GM12878 (cell line): ENCODE data around the gene UNC119. TPM values are rescaled to one million over a fixed set of nuclear protein-coding genes. Genes with fewer than 3 reads are reported as not detected.

Experiments
- ATAC-seq: fragments of 200-7000 bp; cut with Tn5 transposase; 3 replicates; pipeline ENCODE4 v1.9.1; 2020; ENCODE audit warnings: mild to moderate bottlenecking, moderate library complexity
- BruUV-seq: library from RNA; stranded (reverse); fragments of 400-500 nt; replicated peaks from 2 replicates; lab custom pipeline; 2021; lab: Mats Ljungman, UMichigan
- CTCF ChIA-PET: fragments of 300-600 bp; sonication (Branson Sonifier 250); formaldehyde crosslinking; extraction: SDS; loops from one replicate; lab custom pipeline; 2021; ENCODE audit warnings: inconsistent platforms; lab: Yijun Ruan, JAX
- POLR2A ChIA-PET: fragments of 350-600 bp; formaldehyde crosslinking; extraction: SDS; loops from one replicate; lab custom pipeline; 2021; ENCODE audit warnings: inconsistent platforms; lab: Charles Lee
- RAD21 ChIA-PET: fragments of 300-600 bp; sonication (Branson Sonifier 250); formaldehyde crosslinking; loops from one replicate; lab custom pipeline; 2023; ENCODE audit warnings: antibody characterized with exemption; ENCODE audit not compliant: unreplicated experiment; lab: Charles Lee
- SMC1A ChIA-PET: fragments of 300-600 bp; sonication (Branson Sonifier 250); formaldehyde crosslinking; loops from one replicate; lab custom pipeline; 2023; ENCODE audit not compliant: unreplicated experiment, uncharacterized antibody; lab: Charles Lee
- DNase-seq: peaks from one replicate; pipeline ENCODE4 v3.0.0-alpha.2; 2011; ENCODE audit warnings: low read depth, low spot score
- FAIRE-seq: peaks from 3 replicates; lab custom pipeline; 2011; peaks lifted over from hg19 to GRCh38; lab: Jason Lieb, UNC
- H2AFZ ChIP-seq: 2 replicates; pipeline ENCODE4 v1.6.0; 2011; ENCODE audit warnings: low read depth, low read length, control low read depth; ENCODE audit not compliant: control insufficient read depth
- H3K27ac ChIP-seq: 2 replicates; pipeline ENCODE4 v1.5.1; 2011; ENCODE audit warnings: control low read depth; ENCODE audit not compliant: control insufficient read depth, insufficient read depth
- H3K27me3 ChIP-seq, 2 experiments: replicated peaks in 1 of 2; 2 replicates each; pipeline versions ENCODE4 v1.6.0 to v1.6.1; 2011; ENCODE audit warnings: low read length in 1 of 2; ENCODE audit not compliant: control insufficient read depth in 2 of 2, insufficient read depth in 2 of 2
- H3K36me3 ChIP-seq, 2 experiments: 2 replicates each; pipeline ENCODE4 v1.5.1; 2011; ENCODE audit warnings: low read length in 1 of 2; ENCODE audit not compliant: control insufficient read depth in 2 of 2, insufficient read depth in 2 of 2
- H3K4me1 ChIP-seq: 2 replicates; pipeline ENCODE4 v1.6.1; 2011; ENCODE audit warnings: mild to moderate bottlenecking, low read length, moderate library complexity, mixed read lengths; ENCODE audit not compliant: control insufficient read depth, insufficient read depth
- H3K4me2 ChIP-seq: 2 replicates; pipeline ENCODE4 v1.6.0; 2011; ENCODE audit warnings: control low read depth; ENCODE audit not compliant: control insufficient read depth, insufficient read depth
- H3K4me3 ChIP-seq: fragments of 200-600 bp; sonication (generic); 2 replicates; pipeline ENCODE4 v1.5.1; 2016
- H3K79me2 ChIP-seq: 2 replicates; pipeline ENCODE4 v1.6.0; 2011; ENCODE audit warnings: low read length; ENCODE audit not compliant: control insufficient read depth, insufficient read depth
- H3K9ac ChIP-seq: 2 replicates; pipeline ENCODE4 v1.8.0; 2011; ENCODE audit warnings: low read length, control low read depth, mixed read lengths; ENCODE audit not compliant: control insufficient read depth, insufficient read depth
- H3K9me3 ChIP-seq: replicated peaks from 3 replicates; pipeline ENCODE4 v1.5.1; 2011; ENCODE audit warnings: mild to moderate bottlenecking, low read length; ENCODE audit not compliant: control insufficient read depth, insufficient read depth
- H4K20me1 ChIP-seq: 2 replicates; pipeline ENCODE4 v1.6.0; 2011; ENCODE audit not compliant: control insufficient read depth, insufficient read depth
- HDAC2 ChIP-seq: fragments of 200-600 bp; sonication (generic); IDR thresholded peaks from 2 replicates; pipeline ENCODE4 v1.6.1; 2017
- HDAC6 ChIP-seq: fragments of 200-600 bp; sonication (generic); IDR thresholded peaks from one replicate; pipeline ENCODE4 v1.8.0; 2017; ENCODE audit warnings: antibody characterized with exemption; ENCODE audit not compliant: unreplicated experiment
- JUND ChIP-seq: IDR thresholded peaks from 2 replicates; pipeline ENCODE4 v1.6.1; 2012; ENCODE audit warnings: low read depth, mild to moderate bottlenecking, low read length, improper control_type of control experiment, moderate library complexity
- KDM1A ChIP-seq: fragments of 200-600 bp; sonication (generic); IDR thresholded peaks from 2 replicates; pipeline ENCODE4 v1.6.1; 2016; ENCODE audit warnings: borderline replicate concordance
- MXI1 ChIP-seq: fragments of 150-350 bp; IDR thresholded peaks from 2 replicates; pipeline ENCODE4 v1.6.1; 2011; ENCODE audit warnings: low read depth, mild to moderate bottlenecking, inconsistent platforms, low read length, improper control_type of control experiment
- PAX8 ChIP-seq: fragments of 450-650 bp; IDR thresholded peaks from 2 replicates; pipeline ENCODE4 v1.6.1; 2017; ENCODE audit warnings: mild to moderate bottlenecking, moderate library complexity
- RB1 ChIP-seq: fragments of 450-650 bp; formaldehyde crosslinking; IDR thresholded peaks from 2 replicates; pipeline ENCODE4 v1.6.1; 2017; ENCODE audit warnings: mild to moderate bottlenecking, borderline replicate concordance
- SMAD5 ChIP-seq: IDR thresholded peaks from 2 replicates; pipeline ENCODE4 v1.6.1; 2016; ENCODE audit warnings: antibody characterized with exemption, low read depth
- TCF7 ChIP-seq: IDR thresholded peaks from 2 replicates; pipeline ENCODE4 v1.6.1; 2014; ENCODE audit warnings: antibody characterized with exemption, borderline replicate concordance
- WGBS: methylation state at CpG from one replicate; pipeline ENCODE4 v1.1.6; 2016; ENCODE audit warnings: low lambda C conversion rate; ENCODE audit not compliant: insufficient replicate concordance, insufficient coverage; ENCODE audit errors: missing lambda C conversion rate; 5-methylcytosine and 5-hydroxymethylcytosine counted together
- in situ Hi-C: fragments of 300-500 bp; cut with MboI; formaldehyde crosslinking; loops from 9 replicates; pipeline ENCODE4 v1.14.3; 2018; ENCODE audit warnings: mixed read lengths
- intact Hi-C: fragments of 100-400 bp; cut with micrococcal nuclease; formaldehyde crosslinking; loops from one replicate; pipeline ENCODE4 v1.14.2; 2022; ENCODE audit not compliant: unreplicated experiment
- polyA plus RNA-seq, 11 experiments: library from polyadenylated mRNA; depleted of rRNA in 4 of 11; unstranded in 6 of 11; stranded (reverse) in 5 of 11; fragments of >200 nt; fragmentation: Nextera tagmentation in 4 of 11; fragmentation: Illumina TruSeq in 1 of 11; extraction: Ambion mirVana in 4 of 11; extraction: Trizol in 1 of 11; gene quantifications; 1 replicate in 1 of 11; 2 replicates in 10 of 11; pipeline versions ENCODE4 v1.2.1 to v1.2.3, GENCODE V29; 2011 to 2016; ENCODE audit warnings: inconsistent platforms in 2 of 11, missing spikeins in 2 of 11, low read depth in 1 of 11
- total RNA-seq, 4 experiments: library from RNA; depleted of rRNA in 3 of 4; stranded (reverse); fragments of >200 nt in 3 of 4; fragmentation: Illumina TruSeq in 1 of 4; extraction: Trizol in 1 of 4; gene quantifications; 2 replicates each; pipeline versions ENCODE4 v1.2.1 to v1.2.3, GENCODE V29; 2013 to 2021
- TF ChIP-seq, protein P1 (sequence below): fragments of 450-650 bp; IDR thresholded peaks from 2 replicates; pipeline ENCODE4 v1.6.1; 2018; ENCODE audit warnings: borderline replicate concordance, mild to moderate bottlenecking; ENCODE audit not compliant: partially characterized antibody
- TF ChIP-seq, protein P2 (sequence below): IDR thresholded peaks from 2 replicates; pipeline ENCODE4 v1.6.1; 2012; ENCODE audit warnings: improper control_type of control experiment, low read depth, low read length; ENCODE audit not compliant: insufficient replicate concordance

The UNC119 gene
- total and polyA plus RNA-seq, 10 of the 15 experiments (the other 5 are each of a cell fraction or from before 2014, with no cell fraction given): 2.7 to 436 (median 57.8) TPM

GRCh38 chr17:28503420-28503819, 49.0 kb downstream of the UNC119 start:
- DNase-seq (no peak), FAIRE-seq (no peak), ATAC-seq (no peak)
- Histone ChIP-seq H3K4me2 (no peak overlapping the region), H3K9me3 (no peaks in the 10 kb centered on the region), H3K36me3 (no peaks in the 10 kb centered on the region), H2AFZ (no peak overlapping the region), H3K9ac (no peak overlapping the region), H4K20me1 (no peaks in the 10 kb centered on the region), H3K27ac (no peak overlapping the region), H3K4me3 (no peak overlapping the region), H3K79me2 (peaks cover 6% of the 10 kb centered on the region), H3K27me3 (no peaks in the 10 kb centered on the region), H3K4me1 (peaks cover 41% of the 10 kb centered on the region)
- RAD21 ChIA-PET: interaction anchor here (0.7 to 1.8 kb wide), 4 partner anchors 8 to 143 kb away, joined by 3 to 6 read pairs (median 3); no protein-coding TSS in a partner anchor
- intact Hi-C loops (no loop called here), in situ Hi-C loops (no loop called here)
- WGBS: 96% methylated on average over 3 of the region's 3 CpGs
- POLR2A ChIA-PET: interaction anchor here (0.6 to 5.8 kb wide), 11 partner anchors 9 to 175 kb away, joined by 3 to 48 read pairs (median 4); partner anchors contain the start of genes ALDOC, PIGS and UNC119
- SMC1A ChIA-PET: interaction anchor here (0.9 to 7.7 kb wide), 7 partner anchors 9 to 65 kb away, joined by 3 to 53 read pairs (median 6); no protein-coding TSS in a partner anchor
- CTCF ChIA-PET: interaction anchor here (0.7 to 16.1 kb wide), 6 partner anchors 8 to 158 kb away, joined by 3 to 316 read pairs (median 4); partner anchors contain the start of genes SDF2, SUPT6H and UNC119
- BruUV-seq: no TSS peak
- TF ChIP-seq KDM1A (no peak), HDAC2 (no peak), SMAD5 (no peak), HDAC6 (no peak), PAX8 (no peak), RB1 (no peak), MXI1 (no peak), JUND (no peak), TCF7 (no peak)
- TF ChIP-seq, protein P1, sequence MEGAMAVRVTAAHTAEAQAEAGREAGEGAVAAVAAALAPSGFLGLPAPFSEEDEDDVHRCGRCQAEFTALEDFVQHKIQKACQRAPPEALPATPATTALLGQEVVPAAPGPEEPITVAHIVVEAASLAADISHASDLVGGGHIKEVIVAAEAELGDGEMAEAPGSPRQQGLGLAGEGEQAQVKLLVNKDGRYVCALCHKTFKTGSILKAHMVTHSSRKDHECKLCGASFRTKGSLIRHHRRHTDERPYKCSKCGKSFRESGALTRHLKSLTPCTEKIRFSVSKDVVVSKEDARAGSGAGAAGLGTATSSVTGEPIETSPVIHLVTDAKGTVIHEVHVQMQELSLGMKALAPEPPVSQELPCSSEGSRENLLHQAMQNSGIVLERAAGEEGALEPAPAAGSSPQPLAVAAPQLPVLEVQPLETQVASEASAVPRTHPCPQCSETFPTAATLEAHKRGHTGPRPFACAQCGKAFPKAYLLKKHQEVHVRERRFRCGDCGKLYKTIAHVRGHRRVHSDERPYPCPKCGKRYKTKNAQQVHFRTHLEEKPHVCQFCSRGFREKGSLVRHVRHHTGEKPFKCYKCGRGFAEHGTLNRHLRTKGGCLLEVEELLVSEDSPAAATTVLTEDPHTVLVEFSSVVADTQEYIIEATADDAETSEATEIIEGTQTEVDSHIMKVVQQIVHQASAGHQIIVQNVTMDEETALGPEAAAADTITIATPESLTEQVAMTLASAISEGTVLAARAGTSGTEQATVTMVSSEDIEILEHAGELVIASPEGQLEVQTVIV: no peak
- TF ChIP-seq, protein P2, sequence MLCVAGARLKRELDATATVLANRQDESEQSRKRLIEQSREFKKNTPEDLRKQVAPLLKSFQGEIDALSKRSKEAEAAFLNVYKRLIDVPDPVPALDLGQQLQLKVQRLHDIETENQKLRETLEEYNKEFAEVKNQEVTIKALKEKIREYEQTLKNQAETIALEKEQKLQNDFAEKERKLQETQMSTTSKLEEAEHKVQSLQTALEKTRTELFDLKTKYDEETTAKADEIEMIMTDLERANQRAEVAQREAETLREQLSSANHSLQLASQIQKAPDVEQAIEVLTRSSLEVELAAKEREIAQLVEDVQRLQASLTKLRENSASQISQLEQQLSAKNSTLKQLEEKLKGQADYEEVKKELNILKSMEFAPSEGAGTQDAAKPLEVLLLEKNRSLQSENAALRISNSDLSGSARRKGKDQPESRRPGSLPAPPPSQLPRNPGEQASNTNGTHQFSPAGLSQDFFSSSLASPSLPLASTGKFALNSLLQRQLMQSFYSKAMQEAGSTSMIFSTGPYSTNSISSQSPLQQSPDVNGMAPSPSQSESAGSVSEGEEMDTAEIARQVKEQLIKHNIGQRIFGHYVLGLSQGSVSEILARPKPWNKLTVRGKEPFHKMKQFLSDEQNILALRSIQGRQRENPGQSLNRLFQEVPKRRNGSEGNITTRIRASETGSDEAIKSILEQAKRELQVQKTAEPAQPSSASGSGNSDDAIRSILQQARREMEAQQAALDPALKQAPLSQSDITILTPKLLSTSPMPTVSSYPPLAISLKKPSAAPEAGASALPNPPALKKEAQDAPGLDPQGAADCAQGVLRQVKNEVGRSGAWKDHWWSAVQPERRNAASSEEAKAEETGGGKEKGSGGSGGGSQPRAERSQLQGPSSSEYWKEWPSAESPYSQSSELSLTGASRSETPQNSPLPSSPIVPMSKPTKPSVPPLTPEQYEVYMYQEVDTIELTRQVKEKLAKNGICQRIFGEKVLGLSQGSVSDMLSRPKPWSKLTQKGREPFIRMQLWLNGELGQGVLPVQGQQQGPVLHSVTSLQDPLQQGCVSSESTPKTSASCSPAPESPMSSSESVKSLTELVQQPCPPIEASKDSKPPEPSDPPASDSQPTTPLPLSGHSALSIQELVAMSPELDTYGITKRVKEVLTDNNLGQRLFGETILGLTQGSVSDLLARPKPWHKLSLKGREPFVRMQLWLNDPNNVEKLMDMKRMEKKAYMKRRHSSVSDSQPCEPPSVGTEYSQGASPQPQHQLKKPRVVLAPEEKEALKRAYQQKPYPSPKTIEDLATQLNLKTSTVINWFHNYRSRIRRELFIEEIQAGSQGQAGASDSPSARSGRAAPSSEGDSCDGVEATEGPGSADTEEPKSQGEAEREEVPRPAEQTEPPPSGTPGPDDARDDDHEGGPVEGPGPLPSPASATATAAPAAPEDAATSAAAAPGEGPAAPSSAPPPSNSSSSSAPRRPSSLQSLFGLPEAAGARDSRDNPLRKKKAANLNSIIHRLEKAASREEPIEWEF: no peak
